HepG2 (cell line): Measurements from ENCODE around the gene CAGE1. TPM values are rescaled to one million over a fixed set of nuclear protein-coding genes. Genes with fewer than 3 reads are reported as not detected.

Experiments used
- DMAP1 ChIP-seq: IDR thresholded peaks from 2 replicates; pipeline ENCODE4 v1.6.1; 2016
- HNRNPUL1 ChIP-seq: fragments of 200-400 bp; formaldehyde crosslinking; IDR thresholded peaks from 2 replicates; pipeline ENCODE4 v1.6.1; 2017; ENCODE audit warnings: low read depth, mild to moderate bottlenecking, low read length, moderate library complexity
- KAT8 ChIP-seq: IDR thresholded peaks from 2 replicates; pipeline ENCODE4 v1.6.1; 2016; ENCODE audit warnings: missing genetic modification reagents, missing compliant biosample characterization
- MIXL1 ChIP-seq: IDR thresholded peaks from 2 replicates; pipeline ENCODE4 v1.6.1; 2016
- NFYB ChIP-seq: sonication (generic); formaldehyde crosslinking; IDR thresholded peaks from 2 replicates; pipeline ENCODE4 v1.4.0; 2020; ENCODE audit warnings: missing genetic modification reagents
- NONO ChIP-seq, 2 experiments: fragments of 450-650 bp in 1 of 2; sonication (generic) in 1 of 2; formaldehyde crosslinking in 1 of 2; IDR thresholded peaks in 1 of 2; conservative IDR thresholded peaks in 1 of 2; 2 replicates each; pipeline versions ENCODE4 v1.6.1 to v1.8.0; 2017 to 2022; ENCODE audit warnings: mild to moderate bottlenecking in 1 of 2, missing genetic modification reagents in 1 of 2, moderate library complexity in 1 of 2
- RFXANK ChIP-seq: IDR thresholded peaks from 2 replicates; pipeline ENCODE4 v1.6.1; 2016
- SMAD1 ChIP-seq: sonication (generic); formaldehyde crosslinking; IDR thresholded peaks from 2 replicates; pipeline ENCODE4 v1.4.0; 2020; ENCODE audit warnings: missing genetic modification reagents, low read depth, mild to moderate bottlenecking, borderline replicate concordance
- SMARCC2 ChIP-seq: fragments of 450-650 bp; IDR thresholded peaks from 2 replicates; pipeline ENCODE4 v1.6.1; 2017; ENCODE audit warnings: antibody characterized with exemption, mild to moderate bottlenecking
- ZBTB7A ChIP-seq: sonication (generic); formaldehyde crosslinking; IDR thresholded peaks from 2 replicates; pipeline ENCODE4 v1.8.0; 2022; ENCODE audit warnings: mild to moderate bottlenecking, missing genetic modification reagents
- ZNF251 ChIP-seq: sonication (generic); formaldehyde crosslinking; IDR thresholded peaks from 2 replicates; pipeline ENCODE4 v1.9.0; 2021; ENCODE audit warnings: mild to moderate bottlenecking, missing genetic modification reagents
- ZNF263 ChIP-seq: sonication (generic); formaldehyde crosslinking; IDR thresholded peaks from 2 replicates; pipeline ENCODE4 v1.4.0; 2020; ENCODE audit warnings: missing genetic modification reagents
- ZNF343 ChIP-seq: sonication (generic); formaldehyde crosslinking; IDR thresholded peaks from 2 replicates; pipeline ENCODE4 v1.4.0; 2020; ENCODE audit warnings: mild to moderate bottlenecking, missing genetic modification reagents
- ZNF546 ChIP-seq: sonication (generic); formaldehyde crosslinking; conservative IDR thresholded peaks from 2 replicates; pipeline ENCODE4 v1.8.1; 2023; ENCODE audit warnings: mild to moderate bottlenecking, missing genetic modification reagents
- ZNF549 ChIP-seq: sonication (generic); formaldehyde crosslinking; IDR thresholded peaks from 2 replicates; pipeline ENCODE4 v1.5.0; 2020; ENCODE audit warnings: missing genetic modification reagents
- ZNF563 ChIP-seq: sonication (generic); formaldehyde crosslinking; IDR thresholded peaks from 2 replicates; pipeline ENCODE4 v1.8.0; 2022; ENCODE audit warnings: mild to moderate bottlenecking, moderate library complexity, missing genetic modification reagents
- polyA plus RNA-seq, 8 experiments: library from polyadenylated mRNA; depleted of rRNA in 3 of 8; stranded (reverse) in 7 of 8; unstranded in 1 of 8; fragments of >200 nt; fragmentation: Illumina TruSeq in 4 of 8; extraction: Trizol in 4 of 8; gene quantifications; 2 replicates each; pipeline versions ENCODE4 v1.2.1 to v1.2.3, GENCODE V29; 2011 to 2016; ENCODE audit warnings: low read depth in 4 of 8, missing spikeins in 1 of 8, mixed read lengths in 1 of 8; ENCODE audit not compliant: insufficient read depth in 1 of 8
- total RNA-seq, 5 experiments: library from RNA; depleted of rRNA; stranded (reverse); fragments of >200 nt; fragmentation: Illumina TruSeq; extraction: Trizol; gene quantifications; 2 replicates each; pipeline ENCODE4 v1.2.3, GENCODE V29; 2016; ENCODE audit warnings: low read depth in 1 of 5
- TF ChIP-seq, protein P1 (sequence below): sonication (generic); formaldehyde crosslinking; IDR thresholded peaks from 2 replicates; pipeline ENCODE4 v1.5.0; 2020; ENCODE audit warnings: mild to moderate bottlenecking, missing genetic modification reagents, borderline replicate concordance
- TF ChIP-seq, protein P2 (sequence below): sonication (generic); formaldehyde crosslinking; IDR thresholded peaks from 2 replicates; pipeline ENCODE4 v1.5.0; 2020; ENCODE audit warnings: missing genetic modification reagents
- TF ChIP-seq, protein P3 (sequence below): sonication (generic); formaldehyde crosslinking; IDR thresholded peaks from 2 replicates; pipeline ENCODE4 v1.4.0; 2020; ENCODE audit warnings: missing genetic modification reagents

The CAGE1 gene
- total and polyA plus RNA-seq, 2 of the 13 experiments (the other 11 are each of a cell fraction or from before 2014, with no cell fraction given): 0.03 to 0.15 TPM

DNA sequence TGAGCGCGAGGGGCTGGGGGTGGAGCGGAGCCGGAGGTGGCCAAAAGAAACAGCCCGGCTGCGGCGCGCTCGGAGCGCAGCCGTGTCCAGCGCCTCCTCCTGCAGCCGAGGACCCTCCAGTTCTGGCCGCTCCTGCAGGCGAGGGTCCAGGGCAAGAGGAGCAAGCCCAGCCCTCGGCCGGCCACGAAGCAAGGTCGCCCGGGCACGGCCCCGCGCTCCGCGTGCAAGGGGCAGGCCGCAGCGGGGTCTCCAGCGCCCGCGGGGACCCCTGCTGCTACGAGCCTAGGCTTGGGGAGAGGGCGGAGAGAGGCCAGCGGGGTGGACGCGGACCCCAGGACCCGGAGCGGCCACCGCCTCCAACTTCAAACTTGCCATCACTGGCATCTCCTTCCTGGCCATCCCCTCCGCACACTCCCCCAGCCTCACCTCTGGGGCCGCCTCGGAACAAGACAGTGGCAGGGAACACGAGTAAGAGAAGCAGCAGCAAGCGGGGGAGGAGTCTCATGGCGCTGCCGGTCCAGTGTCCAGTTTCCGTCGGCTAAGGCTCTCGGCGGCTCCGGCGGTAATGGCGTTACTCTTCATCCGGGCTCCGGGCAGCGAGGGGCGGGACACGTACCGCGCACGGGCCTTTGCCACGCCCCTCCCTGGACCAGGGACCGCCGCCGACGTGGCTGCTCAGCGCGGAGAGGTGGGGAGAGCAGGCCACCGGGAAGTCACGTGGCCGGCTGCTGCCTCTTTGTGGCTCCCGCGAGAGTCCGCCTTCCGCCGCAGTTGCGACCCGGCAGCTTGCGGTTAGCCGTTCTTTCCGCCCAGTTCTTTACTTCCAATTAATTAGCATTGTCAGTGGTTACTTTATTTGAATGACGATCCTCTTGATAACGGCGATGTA lies 76.7 kb downstream of the CAGE1 start, which contains the start of gene SSR1 (continued):
- TF ChIP-seq, protein P1, sequence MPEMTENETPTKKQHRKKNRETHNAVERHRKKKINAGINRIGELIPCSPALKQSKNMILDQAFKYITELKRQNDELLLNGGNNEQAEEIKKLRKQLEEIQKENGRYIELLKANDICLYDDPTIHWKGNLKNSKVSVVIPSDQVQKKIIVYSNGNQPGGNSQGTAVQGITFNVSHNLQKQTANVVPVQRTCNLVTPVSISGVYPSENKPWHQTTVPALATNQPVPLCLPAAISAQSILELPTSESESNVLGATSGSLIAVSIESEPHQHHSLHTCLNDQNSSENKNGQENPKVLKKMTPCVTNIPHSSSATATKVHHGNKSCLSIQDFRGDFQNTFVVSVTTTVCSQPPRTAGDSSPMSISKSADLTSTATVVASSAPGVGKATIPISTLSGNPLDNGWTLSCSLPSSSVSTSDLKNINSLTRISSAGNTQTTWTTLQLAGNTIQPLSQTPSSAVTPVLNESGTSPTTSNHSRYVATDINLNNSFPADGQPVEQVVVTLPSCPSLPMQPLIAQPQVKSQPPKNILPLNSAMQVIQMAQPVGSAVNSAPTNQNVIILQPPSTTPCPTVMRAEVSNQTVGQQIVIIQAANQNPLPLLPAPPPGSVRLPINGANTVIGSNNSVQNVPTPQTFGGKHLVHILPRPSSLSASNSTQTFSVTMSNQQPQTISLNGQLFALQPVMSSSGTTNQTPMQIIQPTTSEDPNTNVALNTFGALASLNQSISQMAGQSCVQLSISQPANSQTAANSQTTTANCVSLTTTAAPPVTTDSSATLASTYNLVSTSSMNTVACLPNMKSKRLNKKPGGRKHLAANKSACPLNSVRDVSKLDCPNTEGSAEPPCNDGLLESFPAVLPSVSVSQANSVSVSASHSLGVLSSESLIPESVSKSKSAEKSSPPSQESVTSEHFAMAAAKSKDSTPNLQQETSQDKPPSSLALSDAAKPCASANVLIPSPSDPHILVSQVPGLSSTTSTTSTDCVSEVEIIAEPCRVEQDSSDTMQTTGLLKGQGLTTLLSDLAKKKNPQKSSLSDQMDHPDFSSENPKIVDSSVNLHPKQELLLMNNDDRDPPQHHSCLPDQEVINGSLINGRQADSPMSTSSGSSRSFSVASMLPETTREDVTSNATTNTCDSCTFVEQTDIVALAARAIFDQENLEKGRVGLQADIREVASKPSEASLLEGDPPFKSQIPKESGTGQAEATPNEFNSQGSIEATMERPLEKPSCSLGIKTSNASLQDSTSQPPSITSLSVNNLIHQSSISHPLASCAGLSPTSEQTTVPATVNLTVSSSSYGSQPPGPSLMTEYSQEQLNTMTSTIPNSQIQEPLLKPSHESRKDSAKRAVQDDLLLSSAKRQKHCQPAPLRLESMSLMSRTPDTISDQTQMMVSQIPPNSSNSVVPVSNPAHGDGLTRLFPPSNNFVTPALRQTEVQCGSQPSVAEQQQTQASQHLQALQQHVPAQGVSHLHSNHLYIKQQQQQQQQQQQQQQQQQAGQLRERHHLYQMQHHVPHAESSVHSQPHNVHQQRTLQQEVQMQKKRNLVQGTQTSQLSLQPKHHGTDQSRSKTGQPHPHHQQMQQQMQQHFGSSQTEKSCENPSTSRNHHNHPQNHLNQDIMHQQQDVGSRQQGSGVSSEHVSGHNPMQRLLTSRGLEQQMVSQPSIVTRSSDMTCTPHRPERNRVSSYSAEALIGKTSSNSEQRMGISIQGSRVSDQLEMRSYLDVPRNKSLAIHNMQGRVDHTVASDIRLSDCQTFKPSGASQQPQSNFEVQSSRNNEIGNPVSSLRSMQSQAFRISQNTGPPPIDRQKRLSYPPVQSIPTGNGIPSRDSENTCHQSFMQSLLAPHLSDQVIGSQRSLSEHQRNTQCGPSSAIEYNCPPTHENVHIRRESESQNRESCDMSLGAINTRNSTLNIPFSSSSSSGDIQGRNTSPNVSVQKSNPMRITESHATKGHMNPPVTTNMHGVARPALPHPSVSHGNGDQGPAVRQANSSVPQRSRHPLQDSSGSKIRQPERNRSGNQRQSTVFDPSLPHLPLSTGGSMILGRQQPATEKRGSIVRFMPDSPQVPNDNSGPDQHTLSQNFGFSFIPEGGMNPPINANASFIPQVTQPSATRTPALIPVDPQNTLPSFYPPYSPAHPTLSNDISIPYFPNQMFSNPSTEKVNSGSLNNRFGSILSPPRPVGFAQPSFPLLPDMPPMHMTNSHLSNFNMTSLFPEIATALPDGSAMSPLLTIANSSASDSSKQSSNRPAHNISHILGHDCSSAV (CRISPR knock-in tag): peak; percentile 89; the same call in 1 of the 2 replicates
- TF ChIP-seq NONO (IDR thresholded peaks at IDR 0.05) (no peak), NONO (CRISPR knock-in tag; conservative IDR thresholded peaks at IDR 0.05) (peak; percentile 85; the same call in 1 of the 2 replicates), DMAP1 (CRISPR knock-in tag) (peak; percentile 100), ZNF549 (no peak), ZNF546 (CRISPR knock-in tag) (peak; percentile 91), ZNF563 (CRISPR knock-in tag) (peak; percentile 84), MIXL1 (CRISPR knock-in tag) (peak; percentile 98), HNRNPUL1 (no peak), ZNF343 (CRISPR knock-in tag) (peak; percentile 81), SMARCC2 (no peak), RFXANK (0 out of 2 replicates have a peak, but pooled peaks have one; percentile 48), SMAD1 (no peak; the same call in 1 of the 2 replicates), ZNF263 (CRISPR knock-in tag) (peak; percentile 75), ZNF251 (CRISPR knock-in tag) (peak; percentile 13; the same call in 1 of the 2 replicates), NFYB (CRISPR knock-in tag) (peak; percentile 59; the same call in 1 of the 2 replicates), ZBTB7A (CRISPR knock-in tag) (peak; percentile 73; the same call in 1 of the 2 replicates), KAT8 (peak; percentile 97)
- TF ChIP-seq, protein P2, sequence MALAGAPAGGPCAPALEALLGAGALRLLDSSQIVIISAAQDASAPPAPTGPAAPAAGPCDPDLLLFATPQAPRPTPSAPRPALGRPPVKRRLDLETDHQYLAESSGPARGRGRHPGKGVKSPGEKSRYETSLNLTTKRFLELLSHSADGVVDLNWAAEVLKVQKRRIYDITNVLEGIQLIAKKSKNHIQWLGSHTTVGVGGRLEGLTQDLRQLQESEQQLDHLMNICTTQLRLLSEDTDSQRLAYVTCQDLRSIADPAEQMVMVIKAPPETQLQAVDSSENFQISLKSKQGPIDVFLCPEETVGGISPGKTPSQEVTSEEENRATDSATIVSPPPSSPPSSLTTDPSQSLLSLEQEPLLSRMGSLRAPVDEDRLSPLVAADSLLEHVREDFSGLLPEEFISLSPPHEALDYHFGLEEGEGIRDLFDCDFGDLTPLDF (CRISPR knock-in tag): peak; percentile 72; the same call in 1 of the 2 replicates
- TF ChIP-seq, protein P3, sequence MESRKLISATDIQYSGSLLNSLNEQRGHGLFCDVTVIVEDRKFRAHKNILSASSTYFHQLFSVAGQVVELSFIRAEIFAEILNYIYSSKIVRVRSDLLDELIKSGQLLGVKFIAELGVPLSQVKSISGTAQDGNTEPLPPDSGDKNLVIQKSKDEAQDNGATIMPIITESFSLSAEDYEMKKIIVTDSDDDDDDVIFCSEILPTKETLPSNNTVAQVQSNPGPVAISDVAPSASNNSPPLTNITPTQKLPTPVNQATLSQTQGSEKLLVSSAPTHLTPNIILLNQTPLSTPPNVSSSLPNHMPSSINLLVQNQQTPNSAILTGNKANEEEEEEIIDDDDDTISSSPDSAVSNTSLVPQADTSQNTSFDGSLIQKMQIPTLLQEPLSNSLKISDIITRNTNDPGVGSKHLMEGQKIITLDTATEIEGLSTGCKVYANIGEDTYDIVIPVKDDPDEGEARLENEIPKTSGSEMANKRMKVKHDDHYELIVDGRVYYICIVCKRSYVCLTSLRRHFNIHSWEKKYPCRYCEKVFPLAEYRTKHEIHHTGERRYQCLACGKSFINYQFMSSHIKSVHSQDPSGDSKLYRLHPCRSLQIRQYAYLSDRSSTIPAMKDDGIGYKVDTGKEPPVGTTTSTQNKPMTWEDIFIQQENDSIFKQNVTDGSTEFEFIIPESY (CRISPR knock-in tag): 0 out of 2 replicates have a peak, but pooled peaks have one; percentile 33
